Fibroblast of skin of right biceps (primary cell): ENCODE results near the gene TENM3.

ENCODE experiments used
- DNase-seq: peaks from one replicate; pipeline ENCODE4 v3.0.0-alpha.2; 2013

The TENM3 gene

DNA sequence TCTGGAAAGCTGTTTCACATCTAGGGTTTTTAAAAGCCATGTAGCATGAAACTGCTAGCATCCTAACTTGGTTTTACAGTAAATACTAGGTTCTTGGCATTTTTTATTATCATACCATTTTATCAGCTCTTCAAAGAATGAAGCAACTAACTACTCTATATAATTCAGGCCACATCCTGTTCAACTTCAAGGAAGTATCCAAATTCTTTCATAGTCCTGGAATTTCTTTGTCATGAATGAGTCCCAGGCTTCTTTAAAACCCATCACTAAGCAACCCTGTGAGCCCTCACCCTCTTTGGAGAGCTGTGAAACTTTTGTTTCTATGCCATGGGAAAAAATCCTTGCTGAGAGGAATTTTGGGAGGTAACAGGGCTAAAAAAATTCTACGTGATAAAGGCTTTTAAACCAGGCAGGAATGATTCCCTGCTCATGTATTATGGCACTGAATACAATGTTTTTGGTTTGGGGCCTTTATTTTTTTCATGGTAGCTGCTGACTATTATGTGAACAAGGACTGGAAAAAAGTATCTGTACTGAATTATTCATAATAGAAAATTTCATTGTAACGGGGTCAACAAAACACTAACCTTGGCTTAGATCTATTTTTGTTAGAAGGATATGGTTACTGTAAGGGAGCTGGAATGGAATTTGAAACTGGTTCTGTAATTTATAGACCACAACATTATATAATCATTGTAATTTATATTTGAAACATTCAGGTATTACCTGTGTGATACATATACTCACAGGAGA lies 509.1 kb downstream of the TENM3 start:
- DNase-seq: peak; percentile 91

DNA sequence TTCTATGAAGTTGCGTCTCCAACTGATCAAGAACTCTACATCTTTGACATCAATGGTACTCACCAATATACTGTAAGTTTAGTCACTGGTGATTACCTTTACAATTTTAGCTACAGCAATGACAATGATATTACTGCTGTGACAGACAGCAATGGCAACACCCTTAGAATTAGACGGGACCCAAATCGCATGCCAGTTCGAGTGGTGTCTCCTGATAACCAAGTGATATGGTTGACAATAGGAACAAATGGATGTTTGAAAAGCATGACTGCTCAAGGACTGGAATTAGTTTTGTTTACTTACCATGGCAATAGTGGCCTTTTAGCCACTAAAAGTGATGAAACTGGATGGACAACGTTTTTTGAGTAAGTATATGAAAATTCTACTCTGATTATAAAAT lies 511.7 kb downstream of the TENM3 start:
- no peak for DNase-seq

DNA sequence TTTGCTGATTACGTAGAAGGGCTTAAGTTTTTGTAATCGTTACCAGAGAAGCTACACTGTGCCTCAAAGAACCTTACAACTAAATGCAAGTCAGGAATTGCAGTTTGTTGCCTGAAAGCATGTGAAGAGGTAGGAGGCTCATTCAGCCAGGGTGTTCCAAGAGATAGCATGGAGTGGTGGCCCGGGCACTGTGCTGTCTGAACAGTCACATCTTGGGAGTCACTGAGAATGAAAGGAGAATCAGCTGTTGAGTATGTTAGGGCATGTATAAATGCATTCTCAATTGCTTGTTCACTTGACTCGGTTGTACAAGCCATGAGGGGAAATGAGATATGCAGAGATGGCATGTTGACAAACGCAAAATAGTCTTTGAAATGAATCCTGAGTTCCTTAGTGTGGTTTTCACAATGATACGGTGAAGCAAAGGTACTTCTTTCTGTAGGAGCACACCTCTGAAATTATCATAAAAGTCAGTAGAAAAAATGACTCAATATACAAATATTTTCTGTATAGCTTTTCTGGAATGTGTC lies 513.0 kb downstream of the TENM3 start:
- DNase-seq: no peak

DNA sequence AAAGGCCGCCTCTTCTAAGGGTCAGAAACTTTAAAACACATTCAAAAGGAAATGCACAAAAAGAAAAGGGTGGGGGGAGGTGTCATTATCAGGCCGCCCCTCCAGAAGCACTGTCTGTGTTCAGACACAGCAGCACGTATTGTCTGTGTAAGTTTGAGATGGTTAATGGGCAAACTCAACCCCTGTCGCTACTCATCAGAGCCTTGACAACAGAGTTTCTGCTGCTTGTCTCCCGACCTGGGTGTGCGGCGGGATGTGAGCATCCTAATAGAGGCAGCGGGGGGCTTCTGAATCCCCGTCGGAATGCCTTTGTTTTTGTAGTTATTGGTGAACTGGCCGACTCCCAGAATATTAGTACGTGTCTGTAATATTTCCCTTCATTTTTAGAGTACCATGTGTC lies 515.1 kb downstream of the TENM3 start:
- no peak for DNase-seq

DNA sequence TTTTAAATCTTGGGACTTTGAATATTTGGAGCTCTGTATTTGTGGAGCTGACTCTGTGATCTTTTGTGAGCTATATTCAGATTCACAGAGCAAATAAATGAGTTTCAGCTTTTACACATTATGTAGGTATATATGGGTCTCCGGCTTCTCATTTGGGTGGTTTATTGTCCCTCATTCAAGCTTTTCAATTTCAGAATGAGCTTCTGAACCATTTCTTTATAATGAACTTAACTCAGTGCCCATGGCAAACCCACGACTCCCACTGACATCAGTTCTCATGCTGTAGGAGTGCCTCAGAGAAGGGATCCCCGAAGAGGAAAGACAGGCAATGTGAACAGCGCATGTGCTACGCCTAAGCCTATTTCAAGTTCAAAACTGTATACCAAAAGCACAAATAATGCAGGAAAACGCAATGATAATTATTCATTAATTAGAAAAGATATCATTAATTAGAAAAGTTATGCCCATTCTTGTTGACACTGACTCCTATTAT lies 517.4 kb downstream of the TENM3 start:
- no peak for DNase-seq

DNA sequence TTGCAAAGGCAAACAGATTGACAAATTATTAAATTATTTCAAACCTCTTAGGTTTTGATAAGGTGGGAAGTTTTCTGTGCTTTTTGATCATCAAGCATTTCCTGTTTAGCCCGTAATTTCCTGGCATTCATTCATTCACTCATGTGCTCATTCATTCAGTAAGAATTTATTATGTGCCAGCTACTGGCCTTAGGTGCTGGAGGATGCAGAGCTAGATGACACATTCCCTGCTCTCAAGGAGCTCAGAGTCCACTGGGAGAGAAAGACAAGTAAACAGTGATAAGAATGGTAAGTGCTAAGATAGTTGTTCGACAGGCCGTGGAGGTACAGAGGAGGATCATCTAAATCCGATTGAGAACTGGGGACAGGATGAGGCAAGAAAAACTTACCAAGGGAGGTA lies 520.9 kb downstream of the TENM3 start:
- peak; percentile 18 for DNase-seq

DNA sequence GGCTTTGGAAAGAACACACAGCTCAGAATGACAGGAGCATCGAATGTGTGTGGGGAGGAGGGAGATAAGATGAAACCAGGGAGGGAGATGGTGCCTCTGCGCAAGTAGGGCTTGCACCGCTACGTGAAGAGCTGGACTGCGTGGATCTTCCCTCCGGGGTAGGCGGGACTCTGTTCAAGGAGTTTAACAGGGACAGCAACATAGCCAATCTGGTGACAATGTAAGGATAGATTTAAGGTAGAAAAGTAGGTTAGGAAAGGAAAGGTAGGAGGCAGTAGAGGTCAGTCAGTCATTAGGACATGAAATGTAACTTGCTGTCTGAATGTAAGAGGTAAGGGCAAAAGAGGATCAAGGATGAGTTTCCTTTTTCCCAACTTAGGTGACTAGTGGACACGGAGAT lies 521.4 kb downstream of the TENM3 start:
- DNase-seq: no peak

DNA sequence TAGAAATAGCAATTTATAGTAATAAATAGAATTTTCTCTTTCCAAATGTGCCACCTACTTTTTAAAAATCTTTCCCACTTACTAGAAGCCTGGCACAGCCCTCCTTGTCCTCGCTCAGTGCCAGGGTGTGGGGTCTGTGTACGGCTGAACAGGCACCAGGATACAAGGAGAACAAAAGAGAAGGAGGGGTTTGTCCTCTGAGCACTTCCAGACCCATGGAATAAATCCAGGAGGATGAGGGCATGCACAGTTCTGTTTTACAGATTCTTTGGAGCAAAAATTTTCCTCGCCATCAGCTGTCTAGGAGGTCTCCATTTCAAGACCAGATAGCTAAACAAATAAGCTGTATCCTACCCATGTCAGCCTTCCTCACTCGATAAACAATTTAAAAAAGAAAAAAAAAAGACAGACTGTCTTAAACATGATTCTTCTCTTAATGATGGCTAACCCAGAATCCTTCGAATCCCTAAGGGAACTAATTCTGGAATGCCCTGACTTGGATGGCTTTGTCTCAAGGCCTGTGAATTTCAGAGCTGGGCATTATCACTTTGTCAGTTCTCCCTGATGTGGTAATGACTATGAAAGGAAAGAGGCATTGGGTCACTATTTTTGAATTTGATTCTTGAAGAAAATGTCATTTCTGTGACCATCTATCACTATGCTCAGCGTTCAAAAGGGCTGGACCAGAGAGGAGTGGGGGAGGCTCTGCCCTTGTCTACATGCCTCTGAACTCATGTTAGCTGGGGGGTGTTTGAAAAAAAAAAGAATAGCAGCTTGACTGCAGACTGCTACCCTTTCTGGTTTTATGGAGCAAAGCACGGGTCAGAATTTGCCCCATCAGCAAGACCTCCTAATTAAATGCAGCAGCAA lies 523.0 kb downstream of the TENM3 start:
- DNase-seq: no peak

DNA sequence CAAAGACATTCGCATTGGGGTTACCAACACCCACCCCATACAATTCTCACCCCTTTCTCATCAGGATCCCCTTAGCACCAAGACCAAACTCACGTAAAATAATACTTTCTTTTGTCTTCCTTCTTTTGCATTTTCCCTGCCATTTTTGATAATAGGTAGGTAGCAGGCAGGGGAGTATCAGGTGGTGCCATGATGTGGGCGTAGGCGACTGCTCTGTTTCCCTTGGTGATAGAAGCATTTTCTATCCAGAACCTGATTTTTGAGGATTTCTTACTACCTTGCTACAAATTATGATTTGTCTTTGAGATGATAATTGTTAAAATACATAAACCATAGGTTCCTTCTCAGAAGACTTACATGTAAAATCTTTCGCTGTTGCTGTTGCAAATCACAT lies 523.7 kb downstream of the TENM3 start:
- no peak for DNase-seq

DNA sequence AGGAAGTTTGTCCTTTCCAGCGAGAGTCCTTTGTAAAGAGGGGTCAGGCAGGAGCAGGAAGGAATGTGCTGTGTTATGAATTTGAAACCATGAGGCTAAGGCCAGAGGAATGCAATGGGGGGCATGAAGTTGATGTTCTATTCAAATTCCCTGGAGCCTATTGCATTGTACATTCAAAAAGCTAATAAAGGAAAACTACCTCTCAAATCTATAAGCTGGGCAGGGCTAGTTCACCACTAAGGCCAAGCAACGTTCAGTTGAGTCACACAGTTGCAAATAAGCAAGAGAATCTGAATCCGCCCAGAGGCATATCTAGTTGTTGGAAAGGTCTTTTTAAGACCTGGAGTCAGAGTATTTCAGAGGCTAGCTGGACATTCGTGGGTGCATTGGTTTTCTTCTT lies 525.6 kb downstream of the TENM3 start:
- peak; percentile 32 for DNase-seq

DNA sequence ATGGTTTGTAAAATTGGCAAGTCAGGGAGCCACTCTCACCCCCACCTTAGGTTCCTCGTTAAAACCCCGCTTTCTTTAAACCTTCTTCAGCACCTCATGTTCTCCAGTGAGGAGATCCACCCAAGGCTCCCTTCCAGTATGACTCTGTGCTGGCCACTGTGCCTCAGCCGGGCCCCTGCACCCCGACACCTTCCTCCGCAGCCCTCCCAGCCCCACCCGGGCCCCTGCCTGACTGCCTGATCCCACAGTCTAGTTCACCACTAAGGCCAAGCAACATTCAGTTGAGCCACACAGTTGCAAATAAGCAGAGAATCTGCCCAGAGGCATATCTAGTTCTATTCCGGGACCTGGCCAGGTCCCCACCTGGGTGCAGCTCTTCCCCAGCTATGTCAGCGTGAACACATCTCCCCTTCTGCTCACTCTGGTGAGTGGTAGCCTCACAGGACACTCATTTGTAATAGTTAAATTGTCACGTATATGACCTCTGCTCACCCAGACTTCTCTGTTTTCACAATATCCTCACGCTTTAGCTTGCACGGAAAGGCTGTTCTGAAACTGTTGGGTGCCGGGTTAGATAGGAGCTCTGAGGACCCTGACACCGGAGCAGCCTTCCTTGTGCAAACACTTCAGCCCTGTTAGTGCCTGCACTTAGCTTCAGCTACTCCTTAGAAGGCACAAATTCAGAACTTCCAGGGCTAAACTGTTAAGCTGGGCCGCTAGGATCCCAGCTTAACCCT lies 527.2 kb downstream of the TENM3 start:
- DNase-seq: no peak

DNA sequence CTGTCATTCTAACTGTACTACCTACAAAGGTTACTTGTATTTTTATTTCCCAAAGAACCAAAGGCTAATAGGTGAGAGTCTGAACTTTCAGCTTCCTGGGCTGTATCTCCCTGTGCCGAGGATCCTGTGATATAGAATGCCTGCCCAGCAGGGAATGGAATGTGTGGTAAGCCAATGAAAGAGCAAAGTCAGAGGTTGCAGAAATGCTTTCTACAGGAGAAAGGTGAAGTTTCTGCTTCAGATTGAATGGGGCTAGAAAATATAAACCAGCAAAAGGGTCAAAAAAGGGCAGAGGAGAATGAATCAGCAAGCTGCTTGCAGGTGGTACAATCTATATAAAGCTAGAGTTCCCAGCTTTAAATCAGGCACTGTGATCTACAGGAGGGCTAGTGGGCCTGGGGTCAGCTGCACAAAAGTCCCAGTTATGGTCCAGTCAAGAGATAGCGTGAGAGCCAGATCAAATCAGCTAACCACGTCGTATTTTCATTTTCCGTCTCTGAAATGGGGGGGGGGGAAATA lies 527.9 kb downstream of the TENM3 start:
- no peak for DNase-seq

DNA sequence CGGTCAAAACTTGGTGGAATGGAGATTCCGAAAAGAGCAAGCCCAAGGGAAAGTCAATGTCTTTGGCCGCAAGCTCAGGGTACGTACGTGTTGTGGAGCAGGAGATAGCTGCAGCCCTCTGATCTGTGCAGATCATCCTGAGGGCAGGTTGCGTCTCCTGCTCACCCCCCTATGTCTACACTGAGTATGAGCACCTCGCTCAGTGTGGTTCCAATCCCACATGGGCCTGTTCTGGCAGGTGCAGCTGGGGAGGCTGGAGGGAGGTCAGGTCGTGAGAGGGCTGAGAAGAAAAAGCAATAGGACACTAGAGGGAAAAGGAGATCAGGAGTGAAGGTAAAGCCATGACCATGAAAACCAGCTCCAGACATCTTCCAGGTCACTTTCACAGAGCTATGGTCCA lies 531.9 kb downstream of the TENM3 start:
- no peak for DNase-seq

DNA sequence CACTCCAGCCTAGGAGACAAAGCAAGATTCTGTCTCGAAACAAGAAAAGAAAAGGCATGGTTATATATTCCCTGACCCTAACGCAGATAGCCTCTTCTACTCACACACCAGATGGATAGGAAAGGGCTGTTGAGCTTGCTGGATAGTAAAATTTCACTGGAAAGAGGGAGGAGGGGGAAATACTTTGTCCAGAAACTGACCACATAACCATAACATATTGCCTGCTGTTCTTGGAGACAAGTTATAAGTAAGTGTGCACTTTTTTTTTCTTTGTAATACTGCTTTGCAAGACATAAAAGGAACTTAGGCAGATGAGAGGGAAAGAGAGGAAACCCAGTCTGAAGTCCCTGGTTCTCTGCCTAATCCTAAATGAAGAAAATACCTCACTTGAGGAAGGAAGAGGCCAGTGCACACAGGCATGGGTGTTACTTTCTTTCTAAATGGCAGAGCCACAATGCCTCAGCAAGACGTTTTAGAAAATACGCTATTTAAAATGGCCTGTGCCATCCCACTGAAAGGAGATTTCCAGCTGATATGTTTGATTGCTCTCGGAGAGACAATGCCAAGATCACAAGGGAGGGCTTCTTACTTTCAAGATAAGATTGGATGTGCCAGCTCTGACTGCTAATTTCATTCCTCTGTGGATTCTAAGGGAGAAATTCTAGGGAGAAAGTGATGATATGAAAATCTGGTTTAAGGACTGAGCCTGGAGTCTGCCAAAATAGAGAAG lies 533.3 kb downstream of the TENM3 start:
- no peak for DNase-seq

DNA sequence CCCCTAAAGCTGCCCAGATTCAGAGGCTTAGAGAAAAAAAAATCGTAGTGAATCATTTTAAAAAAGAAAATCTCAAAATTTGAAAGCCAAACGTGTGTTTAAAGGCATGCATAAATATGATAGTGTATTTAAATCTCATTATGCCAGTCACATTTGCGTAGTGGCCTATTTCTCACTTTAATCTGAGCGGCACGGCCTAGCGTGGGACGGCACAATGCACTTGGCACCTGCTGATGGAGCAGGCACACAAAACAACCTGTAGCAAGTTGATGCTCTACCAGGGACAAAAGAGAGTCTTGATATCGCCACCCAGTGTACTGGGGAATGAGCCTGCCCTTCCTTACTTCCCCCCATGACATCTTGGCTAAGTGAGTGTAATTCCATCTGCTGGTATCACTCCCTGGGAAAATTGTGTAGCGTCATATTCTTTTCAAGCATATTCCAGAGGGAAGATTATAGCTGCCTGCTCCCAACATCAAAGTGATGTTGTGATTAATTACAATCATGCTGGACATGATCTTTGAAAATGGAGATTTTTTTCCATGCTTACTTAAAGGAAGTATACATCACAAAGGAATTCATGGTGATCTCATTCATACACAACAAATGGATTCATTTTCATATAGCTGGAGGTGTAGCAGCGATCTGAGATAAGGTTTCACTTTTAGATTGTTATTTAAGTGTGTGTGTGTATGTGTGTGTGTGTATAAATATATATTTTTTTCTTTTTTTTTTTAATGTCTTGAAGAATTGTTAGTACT lies 535.2 kb downstream of the TENM3 start:
- peak; percentile 28 for DNase-seq

DNA sequence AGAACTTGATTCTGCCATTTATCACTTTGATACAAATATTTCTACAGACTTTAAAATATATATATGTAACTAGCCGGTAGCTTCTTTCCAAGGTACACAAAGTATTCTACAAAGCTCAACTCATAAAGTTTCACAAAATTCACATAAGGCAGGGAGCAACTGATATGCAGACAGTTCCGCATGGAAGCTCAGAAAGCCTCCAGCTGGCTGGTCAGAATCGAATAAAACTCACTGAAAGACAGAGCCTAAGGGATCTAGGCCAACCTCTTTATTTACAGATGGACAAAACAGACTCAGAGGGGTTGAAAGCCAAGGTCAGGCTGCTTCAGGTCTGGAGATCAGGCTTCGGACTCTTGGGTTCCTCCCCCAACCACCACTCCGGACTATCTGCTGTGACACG lies 543.8 kb downstream of the TENM3 start:
- no peak for DNase-seq

DNA sequence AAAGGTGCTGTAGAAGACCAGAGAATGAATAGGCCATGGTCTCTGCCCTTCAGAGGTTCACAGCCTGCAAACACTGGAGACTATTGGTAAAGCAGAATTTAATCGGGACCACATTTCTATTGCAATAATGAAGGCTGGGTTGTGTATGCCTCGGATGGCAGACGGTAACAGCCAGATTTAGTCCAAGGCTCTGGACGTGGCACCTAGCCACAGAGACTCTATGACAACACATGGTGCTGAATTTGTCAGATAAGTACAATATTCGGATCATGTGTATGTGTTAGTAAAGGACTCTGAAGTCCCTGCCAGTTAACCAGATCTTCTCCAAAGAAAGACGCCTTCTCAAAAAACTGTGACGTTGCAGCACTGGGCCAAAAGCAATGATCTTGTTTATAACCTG lies 545.0 kb downstream of the TENM3 start:
- no peak for DNase-seq

DNA sequence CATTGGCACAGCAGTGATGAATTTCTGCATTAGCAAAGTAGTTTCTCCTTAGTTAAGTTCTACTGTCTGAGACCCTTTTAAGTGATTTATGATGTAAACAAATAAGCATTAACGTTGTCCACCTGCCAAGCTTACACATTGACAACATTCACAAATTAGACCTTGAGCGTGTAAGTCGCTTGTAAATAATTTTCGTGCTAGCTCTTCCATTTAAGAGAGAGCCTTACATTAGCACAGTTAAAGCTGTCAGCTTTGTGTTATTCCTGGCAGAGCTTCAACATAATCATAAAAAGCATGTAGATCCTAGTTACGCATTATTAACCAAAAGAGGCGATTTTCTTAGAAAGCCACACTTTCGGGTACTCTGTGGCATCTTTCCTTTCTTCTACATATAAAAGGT lies 546.3 kb downstream of the TENM3 start:
- DNase-seq: no peak

DNA sequence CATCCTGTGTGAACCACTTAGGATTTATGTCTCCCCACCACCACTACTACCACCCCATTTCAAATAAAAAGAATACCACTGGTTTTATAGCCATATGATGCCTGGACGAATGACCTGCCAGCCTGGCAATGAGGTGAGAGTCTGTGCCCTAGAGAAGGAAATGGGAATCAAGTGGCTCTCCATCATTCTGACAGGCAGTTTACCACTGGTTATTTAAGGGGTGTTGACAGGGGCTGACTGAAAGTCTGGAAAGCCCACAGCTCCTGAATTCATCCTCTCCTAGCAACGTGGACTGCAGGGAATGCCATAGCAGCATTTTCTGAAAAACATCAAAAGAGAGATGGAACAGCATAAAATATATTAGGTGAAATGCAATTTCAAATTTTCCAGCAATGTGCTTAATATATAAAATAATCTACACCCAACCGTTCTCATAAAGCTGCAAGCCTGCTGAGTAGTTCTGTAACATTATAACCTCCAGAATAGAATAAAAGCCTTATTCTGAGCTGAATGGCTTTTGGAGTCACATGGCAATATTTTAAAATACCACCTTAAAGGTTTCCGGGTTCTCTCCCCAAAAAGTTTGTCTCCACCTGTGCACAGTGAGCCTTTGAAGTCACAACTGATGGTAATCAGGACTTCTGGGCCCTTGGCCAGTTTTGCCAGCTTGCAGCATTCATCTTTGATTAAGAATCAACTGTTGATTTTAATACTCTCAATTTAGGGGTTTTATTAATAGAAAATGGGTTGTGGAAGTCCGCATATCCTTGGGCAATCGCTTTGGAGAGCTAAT lies 552.4 kb downstream of the TENM3 start:
- DNase-seq: no peak

DNA sequence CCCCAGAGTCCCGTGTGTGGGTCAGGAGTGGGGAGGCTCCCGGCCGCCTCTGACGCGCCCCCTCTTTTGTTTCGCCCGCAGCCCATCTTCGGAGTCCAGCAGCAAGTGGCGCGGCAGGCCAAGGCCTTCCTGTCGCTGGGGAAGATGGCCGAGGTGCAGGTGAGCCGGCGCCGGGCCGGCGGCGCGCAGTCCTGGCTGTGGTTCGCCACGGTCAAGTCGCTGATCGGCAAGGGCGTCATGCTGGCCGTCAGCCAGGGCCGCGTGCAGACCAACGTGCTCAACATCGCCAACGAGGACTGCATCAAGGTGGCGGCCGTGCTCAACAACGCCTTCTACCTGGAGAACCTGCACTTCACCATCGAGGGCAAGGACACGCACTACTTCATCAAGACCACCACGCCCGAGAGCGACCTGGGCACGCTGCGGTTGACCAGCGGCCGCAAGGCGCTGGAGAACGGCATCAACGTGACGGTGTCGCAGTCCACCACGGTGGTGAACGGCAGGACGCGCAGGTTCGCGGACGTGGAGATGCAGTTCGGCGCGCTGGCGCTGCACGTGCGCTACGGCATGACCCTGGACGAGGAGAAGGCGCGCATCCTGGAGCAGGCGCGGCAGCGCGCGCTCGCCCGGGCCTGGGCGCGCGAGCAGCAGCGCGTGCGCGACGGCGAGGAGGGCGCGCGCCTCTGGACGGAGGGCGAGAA lies 556.5 kb downstream of the TENM3 start:
- no peak for DNase-seq
